HEK293 (cell line): ENCODE results near the gene AKR1B15.

Experiments used
- CTCF ChIA-PET: fragments of 350-600 bp; formaldehyde crosslinking; extraction: SDS; loops from one replicate; lab custom pipeline; 2021; ENCODE audit warnings: antibody characterized with exemption; lab: Yijun Ruan, JAX
- POLR2A ChIA-PET: fragments of 300-600 bp; formaldehyde crosslinking; extraction: SDS; loops from one replicate; lab custom pipeline; 2020; ENCODE audit warnings: antibody characterized with exemption, inconsistent platforms; lab: Yijun Ruan, JAX
- H3K27ac ChIP-seq: fragments of 200-500 bp; sonication (Bioruptor generic); 2 replicates; pipeline ENCODE4 v1.5.1; 2014; ENCODE audit warnings: low read depth, low read length, control low read depth, inconsistent platforms; ENCODE audit errors: extremely low read depth
- H3K36me3 ChIP-seq, 2 experiments: fragments of 200-500 bp in 1 of 2; sonication (Bioruptor generic) in 1 of 2; 1 replicate in 1 of 2; 2 replicates in 1 of 2; pipeline ENCODE4 v1.5.1; 2014 to 2017; ENCODE audit warnings: inconsistent platforms in 2 of 2, low read length in 2 of 2; ENCODE audit not compliant: control insufficient read depth in 2 of 2, insufficient read depth in 1 of 2
- H3K4me1 ChIP-seq: fragments of 200-500 bp; sonication (Bioruptor generic); 2 replicates; pipeline ENCODE4 v1.5.1; 2014; ENCODE audit warnings: mild to moderate bottlenecking, low read length, inconsistent platforms; ENCODE audit not compliant: control insufficient read depth, insufficient read depth
- H3K4me3 ChIP-seq: 2 replicates; pipeline ENCODE4 v1.5.1; 2011; ENCODE audit warnings: low read depth, mild to moderate bottlenecking, control low read depth, low read length, moderate library complexity
- H3K9me3 ChIP-seq: fragments of 200-500 bp; sonication (Bioruptor generic); 2 replicates; pipeline ENCODE4 v1.5.1; 2014; ENCODE audit warnings: low read depth, low read length, inconsistent platforms; ENCODE audit not compliant: control insufficient read depth, insufficient read depth
- CTCF ChIP-seq: fragments of 450-650 bp; formaldehyde crosslinking; IDR thresholded peaks from 2 replicates; pipeline ENCODE4 v1.5.1; 2016; ENCODE audit warnings: missing biosample characterization, missing genetic modification characterization
- KLF16 ChIP-seq: fragments of 450-650 bp; formaldehyde crosslinking; IDR thresholded peaks from 2 replicates; pipeline ENCODE4 v1.5.1; 2017; ENCODE audit warnings: missing biosample characterization, missing genetic modification characterization
- OVOL3 ChIP-seq: fragments of 450-650 bp; formaldehyde crosslinking; IDR thresholded peaks from 2 replicates; pipeline ENCODE4 v1.5.1; 2016; ENCODE audit warnings: missing biosample characterization, missing genetic modification characterization
- PRDM1 ChIP-seq: fragments of 450-650 bp; formaldehyde crosslinking; IDR thresholded peaks from 2 replicates; pipeline ENCODE4; 2016; ENCODE audit warnings: missing biosample characterization, missing genetic modification characterization
- YY1 ChIP-seq: fragments of 450-650 bp; formaldehyde crosslinking; IDR thresholded peaks from 2 replicates; pipeline ENCODE4 v1.5.1; 2018; ENCODE audit warnings: missing biosample characterization, missing genetic modification characterization
- ZBTB20 ChIP-seq: fragments of 450-650 bp; formaldehyde crosslinking; IDR thresholded peaks from 2 replicates; pipeline ENCODE4 v1.5.1; 2016; ENCODE audit warnings: missing biosample characterization, missing genetic modification characterization
- ZNF148 ChIP-seq: fragments of 450-650 bp; formaldehyde crosslinking; IDR thresholded peaks from 2 replicates; pipeline ENCODE4 v1.5.0; 2017; ENCODE audit warnings: missing biosample characterization, missing genetic modification characterization, borderline replicate concordance
- ZNF211 ChIP-seq: fragments of 450-650 bp; formaldehyde crosslinking; IDR thresholded peaks from 2 replicates; pipeline ENCODE4 v1.5.1; 2016; ENCODE audit warnings: low read depth, missing biosample characterization, missing genetic modification characterization
- ZNF280D ChIP-seq: fragments of 450-650 bp; formaldehyde crosslinking; IDR thresholded peaks from 2 replicates; pipeline ENCODE4 v1.5.1; 2016; ENCODE audit warnings: missing biosample characterization, missing genetic modification characterization
- ZNF37A ChIP-seq: fragments of 450-650 bp; IDR thresholded peaks from 2 replicates; pipeline ENCODE4 v1.5.1; 2018; ENCODE audit warnings: missing biosample characterization, missing genetic modification characterization
- ZNF404 ChIP-seq: fragments of 450-650 bp; formaldehyde crosslinking; IDR thresholded peaks from 2 replicates; pipeline ENCODE4 v1.5.1; 2017; ENCODE audit warnings: missing biosample characterization, missing genetic modification characterization
- ZNF548 ChIP-seq: fragments of 450-650 bp; formaldehyde crosslinking; IDR thresholded peaks from 2 replicates; pipeline ENCODE4 v1.5.1; 2016; ENCODE audit warnings: missing biosample characterization, missing genetic modification characterization
- ZNF560 ChIP-seq: fragments of 450-650 bp; formaldehyde crosslinking; IDR thresholded peaks from 2 replicates; pipeline ENCODE4 v1.5.1; 2017; ENCODE audit warnings: missing biosample characterization, missing genetic modification characterization, borderline replicate concordance
- ZNF626 ChIP-seq: fragments of 450-650 bp; sonication (Bioruptor Pico); formaldehyde crosslinking; IDR thresholded peaks from 2 replicates; pipeline ENCODE4 v1.5.1; 2018; ENCODE audit warnings: missing biosample characterization, missing genetic modification characterization, inconsistent platforms
- ZNF654 ChIP-seq: fragments of 450-650 bp; formaldehyde crosslinking; IDR thresholded peaks from 2 replicates; pipeline ENCODE4 v1.5.1; 2016; ENCODE audit warnings: low read depth, missing biosample characterization, missing genetic modification characterization
- ZNF670 ChIP-seq: fragments of 450-650 bp; formaldehyde crosslinking; IDR thresholded peaks from 2 replicates; pipeline ENCODE4 v1.5.1; 2016; ENCODE audit warnings: missing biosample characterization, missing genetic modification characterization, low read depth
- ZNF701 ChIP-seq: fragments of 450-650 bp; formaldehyde crosslinking; IDR thresholded peaks from 2 replicates; pipeline ENCODE4 v1.5.1; 2016; ENCODE audit warnings: missing biosample characterization, missing genetic modification characterization
- ZNF777 ChIP-seq: fragments of 450-650 bp; formaldehyde crosslinking; IDR thresholded peaks from 2 replicates; pipeline ENCODE4 v1.5.1; 2017; ENCODE audit warnings: missing biosample characterization, missing genetic modification characterization, borderline replicate concordance
- TF ChIP-seq, protein P1 (sequence below): fragments of 450-650 bp; formaldehyde crosslinking; IDR thresholded peaks from 2 replicates; pipeline ENCODE4 v1.5.1; 2016; ENCODE audit warnings: missing biosample characterization, missing genetic modification characterization
- TF ChIP-seq, protein P2 (sequence below): fragments of 450-650 bp; formaldehyde crosslinking; IDR thresholded peaks from 2 replicates; pipeline ENCODE4 v1.5.1; 2017; ENCODE audit warnings: missing biosample characterization, missing genetic modification characterization
- TF ChIP-seq, protein P3 (sequence below): fragments of 450-650 bp; formaldehyde crosslinking; IDR thresholded peaks from 2 replicates; pipeline ENCODE4; 2016; ENCODE audit warnings: missing biosample characterization, missing genetic modification characterization

Gene AKR1B15

DNA sequence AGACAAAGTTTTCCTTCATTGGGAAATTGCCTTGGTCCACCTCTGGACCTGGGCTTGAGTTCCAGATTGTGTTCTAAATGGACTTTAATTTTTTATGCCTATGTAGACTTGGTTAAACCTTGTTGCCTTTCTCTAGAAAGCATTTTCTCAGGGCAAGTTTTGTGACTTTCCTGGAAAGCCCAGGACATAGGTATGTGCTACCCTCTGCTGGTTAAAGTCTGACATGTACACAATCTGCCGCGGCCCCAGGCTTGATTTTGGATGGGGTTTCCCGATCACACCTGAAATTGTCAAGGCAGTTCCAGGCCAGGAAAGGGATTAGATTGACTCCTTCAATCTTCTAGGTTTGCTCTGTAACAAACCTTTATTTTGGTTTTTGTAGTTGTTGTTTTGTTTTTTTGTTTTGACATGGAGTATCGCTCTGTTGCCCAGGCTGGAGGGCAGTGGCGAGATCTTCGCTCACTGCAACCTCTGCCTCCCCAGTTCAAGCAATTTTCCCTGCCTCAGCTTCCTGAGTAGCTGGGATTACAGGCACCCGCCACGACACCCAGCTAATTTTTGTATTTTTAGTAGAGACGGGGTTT is 35.6 kb upstream of the AKR1B15 start:
- H3K36me3 ChIP-seq = no peaks in the 10 kb centered on the region
- H3K27ac ChIP-seq = no peak overlapping the region
- H3K9me3 ChIP-seq = no peaks in the 10 kb centered on the region
- TF ChIP-seq, protein P1, sequence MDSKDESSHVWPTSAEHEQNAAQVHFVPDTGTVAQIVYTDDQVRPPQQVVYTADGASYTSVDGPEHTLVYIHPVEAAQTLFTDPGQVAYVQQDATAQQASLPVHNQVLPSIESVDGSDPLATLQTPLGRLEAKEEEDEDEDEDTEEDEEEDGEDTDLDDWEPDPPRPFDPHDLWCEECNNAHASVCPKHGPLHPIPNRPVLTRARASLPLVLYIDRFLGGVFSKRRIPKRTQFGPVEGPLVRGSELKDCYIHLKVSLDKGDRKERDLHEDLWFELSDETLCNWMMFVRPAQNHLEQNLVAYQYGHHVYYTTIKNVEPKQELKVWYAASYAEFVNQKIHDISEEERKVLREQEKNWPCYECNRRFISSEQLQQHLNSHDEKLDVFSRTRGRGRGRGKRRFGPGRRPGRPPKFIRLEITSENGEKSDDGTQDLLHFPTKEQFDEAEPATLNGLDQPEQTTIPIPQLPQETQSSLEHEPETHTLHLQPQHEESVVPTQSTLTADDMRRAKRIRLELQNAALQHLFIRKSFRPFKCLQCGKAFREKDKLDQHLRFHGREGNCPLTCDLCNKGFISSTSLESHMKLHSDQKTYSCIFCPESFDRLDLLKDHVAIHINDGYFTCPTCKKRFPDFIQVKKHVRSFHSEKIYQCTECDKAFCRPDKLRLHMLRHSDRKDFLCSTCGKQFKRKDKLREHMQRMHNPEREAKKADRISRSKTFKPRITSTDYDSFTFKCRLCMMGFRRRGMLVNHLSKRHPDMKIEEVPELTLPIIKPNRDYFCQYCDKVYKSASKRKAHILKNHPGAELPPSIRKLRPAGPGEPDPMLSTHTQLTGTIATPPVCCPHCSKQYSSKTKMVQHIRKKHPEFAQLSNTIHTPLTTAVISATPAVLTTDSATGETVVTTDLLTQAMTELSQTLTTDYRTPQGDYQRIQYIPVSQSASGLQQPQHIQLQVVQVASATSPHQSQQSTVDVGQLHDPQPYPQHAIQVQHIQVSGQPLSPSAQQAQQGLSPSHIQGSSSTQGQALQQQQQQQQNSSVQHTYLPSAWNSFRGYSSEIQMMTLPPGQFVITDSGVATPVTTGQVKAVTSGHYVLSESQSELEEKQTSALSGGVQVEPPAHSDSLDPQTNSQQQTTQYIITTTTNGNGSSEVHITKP (tag by site-specific recombination) = no peak
- TF ChIP-seq ZNF654 (tag by site-specific recombination) = peak; percentile 87
- peak; percentile 54; the same call in 1 of the 2 replicates for TF ChIP-seq PRDM1 (tag by site-specific recombination)
- peak; percentile 58 for TF ChIP-seq CTCF (tag by site-specific recombination)
- TF ChIP-seq, protein P2, sequence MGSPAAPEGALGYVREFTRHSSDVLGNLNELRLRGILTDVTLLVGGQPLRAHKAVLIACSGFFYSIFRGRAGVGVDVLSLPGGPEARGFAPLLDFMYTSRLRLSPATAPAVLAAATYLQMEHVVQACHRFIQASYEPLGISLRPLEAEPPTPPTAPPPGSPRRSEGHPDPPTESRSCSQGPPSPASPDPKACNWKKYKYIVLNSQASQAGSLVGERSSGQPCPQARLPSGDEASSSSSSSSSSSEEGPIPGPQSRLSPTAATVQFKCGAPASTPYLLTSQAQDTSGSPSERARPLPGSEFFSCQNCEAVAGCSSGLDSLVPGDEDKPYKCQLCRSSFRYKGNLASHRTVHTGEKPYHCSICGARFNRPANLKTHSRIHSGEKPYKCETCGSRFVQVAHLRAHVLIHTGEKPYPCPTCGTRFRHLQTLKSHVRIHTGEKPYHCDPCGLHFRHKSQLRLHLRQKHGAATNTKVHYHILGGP (tag by site-specific recombination) = peak; percentile 99
- no peak for TF ChIP-seq ZNF548 (tag by site-specific recombination)
- no peaks in the 10 kb centered on the region for H3K4me1 ChIP-seq
- ChIA-PET CTCF (interaction anchor here (0.6 to 6.9 kb wide), 27 partner anchors 12 to 159 kb away, joined by 3 to 167 read pairs (median 6); partner anchors contain the start of genes AKR1B1 and AKR1B15), POLR2A (no interaction called here)
- no peak overlapping the region for H3K4me3 ChIP-seq

- H3K9me3 ChIP-seq = no peaks in the 10 kb centered on the region
- no peak overlapping the region for H3K27ac ChIP-seq
- H3K36me3 ChIP-seq = no peaks in the 10 kb centered on the region
- CTCF ChIA-PET = interaction anchor here (0.6 to 6.9 kb wide), 43 partner anchors 9 to 850 kb away, joined by 3 to 167 read pairs (median 5); partner anchors contain the start of genes AKR1B1 and AKR1B15
- H3K4me1 ChIP-seq = no peaks in the 10 kb centered on the region
- no peak overlapping the region for H3K4me3 ChIP-seq
- POLR2A ChIA-PET = no interaction called here
- TF ChIP-seq ZNF148 (tag by site-specific recombination) (no peak), YY1 (tag by site-specific recombination) (no peak), ZNF211 (tag by site-specific recombination) (no peak), ZNF670 (tag by site-specific recombination) (no peak), ZNF626 (tag by site-specific recombination) (no peak), ZNF404 (tag by site-specific recombination) (no peak), ZNF701 (tag by site-specific recombination) (no peak), ZNF37A (no peak), ZBTB20 (tag by site-specific recombination) (no peak), ZNF560 (no peak), OVOL3 (tag by site-specific recombination) (no peak), KLF16 (tag by site-specific recombination) (no peak), ZNF280D (no peak), ZNF777 (tag by site-specific recombination) (no peak)
- TF ChIP-seq, protein P3, sequence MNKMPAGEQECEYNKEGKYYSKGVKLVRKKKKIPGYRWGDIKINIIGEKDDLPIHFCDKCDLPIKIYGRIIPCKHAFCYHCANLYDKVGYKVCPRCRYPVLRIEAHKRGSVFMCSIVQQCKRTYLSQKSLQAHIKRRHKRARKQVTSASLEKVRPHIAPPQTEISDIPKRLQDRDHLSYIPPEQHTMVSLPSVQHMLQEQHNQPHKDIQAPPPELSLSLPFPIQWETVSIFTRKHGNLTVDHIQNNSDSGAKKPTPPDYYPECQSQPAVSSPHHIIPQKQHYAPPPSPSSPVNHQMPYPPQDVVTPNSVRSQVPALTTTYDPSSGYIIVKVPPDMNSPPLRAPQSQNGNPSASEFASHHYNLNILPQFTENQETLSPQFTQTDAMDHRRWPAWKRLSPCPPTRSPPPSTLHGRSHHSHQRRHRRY (tag by site-specific recombination) = no peak
Measured at GRCh38 chr7:134514106-134514505, 34.8 kb upstream of the AKR1B15 start.
